T1000 (cell line): ENCODE measurements around the gene ESPN.
"Not testable (repeated sequence)": the region's sequence is repeated elsewhere in the genome, so short reads cannot be mapped to it uniquely, and the experiment has no call there.

ENCODE experiments used
- DNase-seq: peaks from one replicate; lab custom pipeline; 2025; ENCODE audit warnings: mixed read lengths; lab: John Stamatoyannopoulos, UW

Gene ESPN

DNA sequence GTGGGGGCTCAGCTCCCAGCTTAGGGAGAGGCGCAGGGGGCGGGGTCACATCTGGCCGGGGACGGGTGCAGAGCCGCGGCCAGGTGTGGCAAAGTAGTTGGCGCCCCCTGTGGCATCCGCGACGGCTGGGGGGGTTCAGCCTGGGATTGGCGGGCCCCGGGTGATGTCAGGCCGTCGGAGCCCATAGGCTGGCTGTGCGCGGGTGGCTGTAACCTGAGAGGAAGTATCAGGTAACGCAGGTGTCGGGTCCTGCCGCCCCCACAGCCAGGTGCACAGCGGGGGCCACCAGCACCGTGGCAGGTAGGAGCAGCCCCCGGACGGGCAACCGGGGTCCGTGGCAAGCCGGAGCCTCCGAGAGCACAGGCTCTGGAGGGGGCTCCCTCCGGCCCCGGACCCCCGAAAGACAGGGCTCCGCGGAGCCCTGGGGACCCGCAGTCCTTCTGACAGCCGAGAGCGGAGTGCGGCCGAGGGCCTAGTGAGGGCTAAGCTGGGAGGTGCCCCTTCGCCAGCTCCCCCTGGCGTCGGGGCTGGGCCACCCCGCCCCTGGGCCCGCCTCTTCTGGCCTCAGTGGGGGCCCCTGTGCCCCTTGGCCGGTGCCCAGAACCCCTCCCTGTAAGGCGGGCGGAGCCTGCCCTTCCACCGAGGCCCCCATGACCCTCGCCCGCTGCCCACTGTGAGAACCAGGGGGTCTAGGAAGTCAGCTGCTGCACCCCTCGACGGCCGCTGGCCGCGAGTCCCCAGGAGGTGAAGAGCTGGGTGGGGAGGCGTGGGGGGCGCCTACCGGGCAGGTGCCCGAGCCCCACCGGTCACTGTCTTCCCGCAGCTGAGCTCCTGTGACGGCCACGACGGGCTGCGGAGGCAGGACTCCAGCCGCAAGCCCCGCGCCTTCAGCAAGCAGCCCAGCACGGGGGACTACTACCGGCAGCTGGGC is 23.5 kb downstream of the ESPN start:
- DNase-seq: no peak

- DNase-seq: no peak
These were observed 24.4 kb downstream of the ESPN start for GRCh38 chr1:6448749-6449631.

DNA sequence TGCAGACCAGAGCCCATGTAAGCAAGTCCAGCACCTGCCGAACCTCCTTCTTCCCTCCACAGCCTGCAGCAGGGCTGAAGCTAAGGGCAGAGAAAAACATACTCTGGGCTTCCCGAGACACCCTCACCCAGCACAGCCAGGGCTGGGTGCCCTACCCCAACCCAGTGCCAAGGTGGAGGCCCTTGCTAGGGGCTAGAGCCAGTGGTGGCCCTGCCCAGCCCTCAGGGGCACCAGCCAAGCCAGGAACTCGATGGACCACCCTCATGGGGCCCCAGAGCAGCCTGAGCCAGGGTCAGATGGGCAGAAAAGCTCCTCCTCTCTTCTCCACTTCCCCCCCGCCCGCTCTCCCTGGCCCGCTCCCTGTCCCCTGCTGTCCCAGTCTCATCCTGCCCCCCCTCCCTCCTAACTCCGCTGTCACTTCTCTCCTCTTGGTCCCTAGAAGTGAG is 25.5 kb downstream of the ESPN start:
- DNase-seq: no peak

DNA sequence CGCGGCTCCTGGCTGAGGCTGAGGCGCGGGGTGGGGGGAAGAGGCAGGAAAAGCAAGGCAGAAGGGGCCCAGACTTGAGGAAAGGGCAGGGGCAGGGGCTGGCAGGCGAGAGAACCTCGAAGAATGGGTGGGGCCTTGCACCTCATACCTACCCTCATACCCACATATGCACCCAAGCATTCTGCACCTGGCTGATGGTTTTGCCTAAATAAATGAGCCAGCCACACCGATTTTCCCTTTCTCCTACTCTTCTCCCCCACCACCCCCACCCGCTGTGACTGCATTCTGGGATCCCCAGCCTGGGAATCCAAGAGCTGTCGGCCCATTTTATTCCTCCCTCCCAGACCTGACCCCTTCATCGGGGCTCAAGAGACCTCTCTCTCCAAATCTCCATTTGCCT is 25.9 kb downstream of the ESPN start:
- not testable (repeated sequence) for DNase-seq

DNA sequence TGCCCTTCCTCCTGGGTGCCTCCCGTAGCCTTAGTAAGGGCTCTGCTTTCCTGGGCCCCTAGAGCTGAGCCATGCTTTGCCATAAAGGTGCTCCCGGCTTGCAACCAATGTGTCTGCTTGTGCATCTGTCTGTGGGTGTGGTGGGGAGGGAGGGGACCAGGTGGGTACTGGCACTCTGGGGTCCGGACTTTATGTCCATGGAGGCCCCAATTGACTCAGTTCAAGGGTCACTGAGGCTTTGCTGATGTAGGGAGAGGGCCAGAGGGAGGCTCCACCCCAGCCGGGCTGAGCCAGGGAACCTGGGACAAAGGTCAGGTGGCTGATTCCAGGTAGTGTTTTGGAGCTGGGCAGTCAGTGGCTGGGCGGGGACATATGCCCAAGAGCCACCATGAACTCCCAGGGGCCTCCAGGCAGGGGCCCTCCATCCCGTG is 26.4 kb downstream of the ESPN start:
- DNase-seq: no peak

GRCh38 chr1:6453895-6454855 is 29.6 kb downstream of the ESPN start:
- not testable (repeated sequence) for DNase-seq

GRCh38 chr1:6454856-6455751 is 30.5 kb downstream of the ESPN start:
- DNase-seq: no peak

DNA sequence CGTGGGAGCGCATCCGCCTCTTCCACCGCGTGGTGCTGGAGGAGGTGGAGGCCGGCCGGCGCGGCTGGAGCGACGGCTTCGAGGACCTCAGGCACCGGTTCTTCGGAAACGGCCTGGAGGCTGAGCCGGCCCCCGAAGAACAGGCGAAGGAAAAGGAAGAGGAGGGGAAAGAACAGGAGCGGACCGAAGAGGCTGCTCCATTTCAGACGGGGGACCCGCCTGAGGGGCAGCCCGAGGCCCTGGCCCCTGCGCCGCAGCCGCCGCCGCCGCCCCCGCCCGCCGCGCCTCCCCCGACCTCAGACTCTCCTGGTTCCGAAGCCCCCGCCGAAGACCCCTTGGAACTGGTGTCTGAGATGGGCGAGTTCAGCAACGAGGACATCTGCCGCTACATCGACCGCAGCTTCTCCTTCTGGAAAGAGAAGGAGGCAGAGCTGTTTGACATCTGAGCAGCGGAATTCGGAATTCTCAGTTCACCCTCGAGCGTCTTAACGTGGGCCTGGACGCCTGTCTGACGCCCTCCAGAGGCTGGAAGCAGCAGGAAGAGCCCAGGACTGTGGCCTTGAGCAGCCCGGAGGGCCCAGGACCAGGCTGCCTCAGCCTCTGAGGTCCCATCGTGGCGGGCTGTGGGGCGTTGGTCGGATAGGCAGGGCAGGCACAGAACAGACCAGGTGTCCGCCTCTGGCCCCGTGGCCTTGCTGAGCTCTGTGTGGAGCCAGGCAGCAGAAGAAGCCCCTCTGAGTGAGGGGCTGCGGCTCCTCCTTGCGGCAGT is 31.4 kb downstream of the ESPN start:
- DNase-seq: not testable (repeated sequence)

DNA sequence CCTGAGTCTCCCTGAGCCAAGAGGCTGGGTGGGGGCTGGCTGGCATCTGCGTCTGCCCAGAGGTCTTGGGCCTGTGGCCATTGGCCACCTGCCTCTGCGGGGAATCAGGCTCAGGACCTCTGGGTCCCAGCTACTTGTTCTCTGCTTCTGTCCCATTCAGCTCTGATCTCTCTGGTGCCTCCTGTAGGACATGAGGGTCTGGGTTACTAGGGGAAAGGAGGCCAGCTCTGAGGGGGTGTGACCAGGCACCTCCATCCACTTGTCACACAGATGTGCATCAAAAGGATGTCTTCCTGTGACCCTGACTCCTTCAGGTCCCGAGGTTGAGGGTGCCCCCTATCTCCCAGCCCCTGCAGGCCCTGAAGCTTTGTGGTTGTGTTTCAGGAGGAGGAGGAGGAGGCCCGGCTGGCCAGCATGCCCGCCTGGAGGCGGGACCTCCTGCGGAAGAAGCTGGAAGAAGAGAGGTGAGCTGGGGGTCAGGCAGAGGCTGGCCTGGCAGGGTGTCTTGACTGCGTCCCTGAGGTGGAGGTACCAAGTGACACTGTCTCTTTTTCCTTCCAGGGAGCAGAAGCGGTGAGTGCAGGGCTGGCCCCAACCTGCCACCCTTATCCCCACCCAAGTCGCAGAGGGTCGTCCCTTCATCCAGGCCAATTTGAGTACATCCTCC is 32.4 kb downstream of the ESPN start:
- no peak for DNase-seq

DNA sequence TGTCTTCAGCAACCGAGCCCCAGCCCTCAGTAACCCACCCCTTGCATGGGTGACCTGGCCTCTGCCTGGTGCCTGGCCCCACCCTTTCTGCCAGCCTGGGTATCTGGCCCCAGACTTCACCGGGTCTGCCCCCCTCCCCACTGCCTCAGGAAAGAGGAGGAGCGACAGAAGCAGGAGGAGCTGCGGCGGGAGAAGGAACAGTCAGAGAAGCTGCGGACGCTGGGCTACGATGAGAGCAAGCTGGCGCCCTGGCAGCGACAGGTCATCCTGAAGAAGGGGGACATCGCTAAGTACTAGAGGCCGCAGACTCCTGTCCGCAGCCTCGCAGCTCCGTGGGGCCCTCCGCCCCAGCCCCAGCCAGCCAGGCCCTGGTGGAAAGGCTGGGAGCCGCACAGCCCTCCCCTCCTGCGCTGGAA is 35.3 kb downstream of the ESPN start:
- DNase-seq: no peak

GRCh38 chr1:6460301-6461050 is 35.9 kb downstream of the ESPN start:
- DNase-seq: no peak

DNA sequence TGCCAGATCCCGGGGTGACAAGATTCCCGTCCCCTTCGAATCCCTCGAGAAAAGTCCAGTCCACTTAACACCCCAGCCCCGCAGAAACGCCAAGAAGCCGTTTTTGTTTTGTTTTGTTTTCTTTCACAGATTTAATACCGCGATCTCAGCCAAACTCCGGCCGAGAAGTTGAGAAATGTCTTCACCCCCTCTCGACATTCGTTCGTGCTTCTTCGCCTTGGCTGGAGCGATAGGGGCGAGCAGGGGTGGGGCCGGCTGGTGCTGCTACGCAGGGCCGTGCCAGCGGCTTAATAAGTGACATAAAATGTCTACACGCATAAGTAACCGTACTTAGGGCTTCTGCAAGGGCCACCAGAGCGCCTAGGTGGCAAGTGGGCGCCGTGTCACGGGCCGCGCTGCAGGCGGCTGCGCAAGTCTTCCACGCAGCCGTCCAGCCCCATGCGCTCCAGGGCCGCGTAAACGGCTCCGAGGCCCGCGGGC is 36.5 kb downstream of the ESPN start:
- DNase-seq: no peak

DNA sequence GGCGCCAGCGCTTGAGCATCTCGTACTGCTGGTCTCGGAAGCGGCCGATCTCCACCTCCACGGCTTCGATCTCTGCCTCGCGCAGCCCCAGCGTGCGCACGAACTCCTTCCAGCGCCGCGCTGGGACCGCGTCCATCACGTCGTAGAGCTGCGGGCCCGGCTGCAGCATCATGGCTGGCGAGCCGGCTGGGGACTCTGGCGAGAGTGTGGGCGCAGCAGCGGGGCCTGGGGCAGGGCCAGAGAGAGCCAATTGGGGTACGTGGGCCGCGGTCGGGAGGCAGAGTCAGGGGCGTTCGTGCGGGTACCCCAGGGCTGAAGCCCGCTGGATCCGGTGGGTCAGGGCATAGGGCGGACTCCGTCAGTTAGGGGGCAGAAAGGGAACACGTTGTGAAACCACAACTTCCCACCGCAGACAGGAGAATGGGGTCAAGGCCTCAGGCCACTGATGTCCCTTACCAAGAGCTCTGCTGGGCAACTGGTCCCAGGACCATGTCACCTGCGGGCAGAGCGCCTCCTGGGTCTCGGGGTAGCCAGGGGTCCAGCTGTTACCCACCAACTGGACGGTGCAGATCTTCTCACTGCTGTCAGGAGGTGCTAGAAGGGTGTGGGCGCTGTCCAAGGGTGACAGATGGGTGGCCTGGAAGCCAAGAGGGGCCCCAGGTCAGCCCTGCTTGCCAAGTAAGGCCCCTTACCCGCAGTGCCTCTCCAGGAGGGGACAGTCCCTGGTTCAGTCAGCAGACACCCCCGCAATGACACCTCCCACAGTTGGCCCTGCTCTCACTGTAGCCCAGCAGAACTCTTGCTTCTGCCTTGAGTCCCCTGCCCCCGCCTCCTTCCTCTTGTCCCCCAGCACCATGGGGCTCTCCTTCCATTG is 37.2 kb downstream of the ESPN start:
- DNase-seq: no peak

- DNase-seq: no peak
These were observed 38.0 kb downstream of the ESPN start for GRCh38 chr1:6462412-6463119.

DNA sequence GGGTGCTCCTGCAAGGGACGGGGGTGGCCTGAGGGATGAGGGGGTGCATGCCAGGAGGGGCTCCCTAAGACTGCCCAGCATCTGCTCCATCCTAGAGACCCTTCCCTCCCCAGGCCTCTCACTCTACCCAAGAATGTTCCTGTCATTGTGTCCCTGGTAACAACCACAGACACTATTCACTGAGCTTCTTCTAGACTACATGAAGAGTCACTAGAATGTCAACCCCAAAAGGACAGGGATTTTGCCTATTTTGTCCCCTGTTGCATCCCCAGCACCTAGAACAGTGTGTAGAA is 38.5 kb downstream of the ESPN start:
- no peak for DNase-seq

GRCh38 chr1:6464514-6464836 is 39.9 kb downstream of the ESPN start:
- DNase-seq: no peak

DNA sequence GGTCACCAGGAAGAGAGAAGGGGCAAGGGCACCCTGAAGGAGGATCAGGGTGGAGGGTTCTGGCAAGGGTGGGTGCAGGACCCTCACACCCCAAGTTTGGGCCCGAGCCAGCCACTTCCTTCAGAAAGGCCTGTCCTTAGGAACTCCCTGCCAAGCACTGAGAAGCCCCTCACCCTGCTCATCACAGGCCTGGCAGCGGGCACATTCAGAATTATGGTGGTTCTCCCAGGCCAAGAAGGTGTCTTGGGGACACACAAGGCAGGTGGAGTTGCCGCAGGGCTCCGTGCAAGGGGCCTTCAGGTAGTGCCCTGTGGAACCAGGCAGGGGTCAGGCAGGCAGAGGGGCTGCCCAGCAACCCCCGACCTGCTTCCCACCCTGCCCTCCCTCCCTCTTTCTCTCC is 40.3 kb downstream of the ESPN start:
- DNase-seq: no peak
